Aorta (tissue), 5 donors: Measurements from ENCODE around the gene EXOC3L4. TPM values are rescaled to one million over a fixed set of nuclear protein-coding genes. Genes with fewer than 3 reads are reported as not detected.
A peak's percentile ranks its signal among the peaks of the same experiment; 100 is the strongest.
"Not testable (repeated sequence)": the region's sequence is repeated elsewhere in the genome, so short reads cannot be mapped to it uniquely, and the experiment has no call there.

Experiments used
- ATAC-seq: fragments of 200-7000 bp; cut with Tn5 transposase; one replicate; pipeline ENCODE4 v1.9.1; 2022; ENCODE audit warnings: moderate library complexity; ENCODE audit not compliant: low FRiP score
- DNase-seq, 2 donors: peaks; one replicate each; pipeline ENCODE4 v3.0.0-alpha.2; 2020
- H3K27ac ChIP-seq, 2 donors: one replicate each; pipeline ENCODE4 v1.5.1; 2013; ENCODE audit warnings: low read length in 2 of 2, mild to moderate bottlenecking in 2 of 2, moderate library complexity in 2 of 2, control low read depth in 1 of 2, inconsistent platforms in 1 of 2, low read depth in 1 of 2
- H3K27me3 ChIP-seq, 2 donors: one replicate each; pipeline ENCODE4 v1.6.1; 2013; ENCODE audit warnings: control low read depth in 1 of 2, low read length in 1 of 2, mild to moderate bottlenecking in 1 of 2, moderate library complexity in 1 of 2; ENCODE audit not compliant: insufficient read depth in 2 of 2, control insufficient read depth in 1 of 2
- H3K36me3 ChIP-seq, 2 donors: one replicate each; pipeline ENCODE4 v1.6.1; 2013; ENCODE audit warnings: control low read depth in 1 of 2, low read length in 1 of 2, mild to moderate bottlenecking in 1 of 2; ENCODE audit not compliant: insufficient read depth in 2 of 2, control insufficient read depth in 1 of 2
- H3K4me1 ChIP-seq, 2 donors: one replicate each; pipeline ENCODE4 v1.6.1; 2013; ENCODE audit warnings: low read length in 2 of 2, control low read depth in 1 of 2, mild to moderate bottlenecking in 1 of 2, moderate library complexity in 1 of 2; ENCODE audit not compliant: insufficient read depth in 2 of 2, control insufficient read depth in 1 of 2
- H3K4me3 ChIP-seq, 2 donors: one replicate each; pipeline ENCODE4 v1.5.1; 2013; ENCODE audit warnings: low read length in 2 of 2, control low read depth in 1 of 2, mild to moderate bottlenecking in 1 of 2
- H3K9me3 ChIP-seq: one replicate; pipeline ENCODE4 v1.6.1; 2013; ENCODE audit warnings: mild to moderate bottlenecking, low read length; ENCODE audit not compliant: control insufficient read depth
- WGBS, 2 donors: extraction: QIAGEN DNeasy Blood & Tissue Kit; methylation state at CpG; one replicate each; pipeline ENCODE4 v1.1.7; 2013; 5-methylcytosine and 5-hydroxymethylcytosine counted together
- intact Hi-C, 2 donors: fragments of 100-400 bp; cut with DNase I; formaldehyde crosslinking; loops; one replicate each; pipeline versions ENCODE4 v1.14.2 to v1.15.0; 2022
- polyA plus RNA-seq, 2 donors: library from polyadenylated mRNA; stranded (reverse); fragments of 200-250 nt; gene quantifications; one replicate each; pipeline ENCODE4 v1.2.3, GENCODE V29; 2013
- total RNA-seq, 2 donors: library from RNA; stranded (reverse); fragmentation: NEBNext Ultra II Directional; extraction: Animal tissue kit (Norgen Biotek cat#: 25700); gene quantifications; one replicate each; pipeline ENCODE4 v1.2.1, GENCODE V29; 2021
- donor health status: healthy with polysubstance abuse.
- donor health status: Bipolar disorder and iron deficiency.
- donor health status: DM: no; HTN: no; CAD: no.
- donor health status: DM: no; HTN: no; CAD: no.
- donor health status: DM: yes; HTN: yes; CAD: no.

EXOC3L4 gene
- total and polyA plus RNA-seq, 4 donors = 0.68 to 7.4 (median 4.8) TPM; not detected in 1

DNA sequence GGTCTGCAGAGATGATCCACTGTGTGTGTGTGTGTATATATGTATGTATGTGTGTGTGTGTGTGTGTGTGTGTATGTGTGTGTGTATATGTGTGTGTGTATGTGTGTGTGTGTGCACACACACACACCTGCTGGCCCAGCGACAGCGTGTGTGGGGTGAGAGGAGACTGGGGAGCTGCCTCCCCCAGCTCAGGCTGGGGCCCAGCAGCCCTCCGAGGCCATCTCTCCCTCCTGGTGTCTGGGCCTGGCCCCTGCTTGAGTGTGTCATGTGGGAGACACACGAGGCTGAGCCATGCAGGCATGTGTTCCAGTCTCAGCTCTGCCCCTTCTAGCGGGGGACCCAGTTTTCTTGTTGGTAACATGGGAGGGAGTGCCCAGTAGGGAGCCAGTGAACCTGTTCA, 18.8 kb downstream of the EXOC3L4 start:
- DNase-seq = no peak
- no peak overlapping the region for H3K27ac ChIP-seq
- H3K9me3 ChIP-seq = no peaks in the 10 kb centered on the region
- no peaks in the 10 kb centered on the region for H3K27me3 ChIP-seq
- intact Hi-C loops = no loop called here
- H3K36me3 ChIP-seq = no peaks in the 10 kb centered on the region
- H3K4me3 ChIP-seq = no peak overlapping the region
- WGBS, 2 donors = 86 to 92% methylated on average over 5 of the region's 5 CpGs
- H3K4me1 ChIP-seq = no peaks in the 10 kb centered on the region
- ATAC-seq = no peak

DNA sequence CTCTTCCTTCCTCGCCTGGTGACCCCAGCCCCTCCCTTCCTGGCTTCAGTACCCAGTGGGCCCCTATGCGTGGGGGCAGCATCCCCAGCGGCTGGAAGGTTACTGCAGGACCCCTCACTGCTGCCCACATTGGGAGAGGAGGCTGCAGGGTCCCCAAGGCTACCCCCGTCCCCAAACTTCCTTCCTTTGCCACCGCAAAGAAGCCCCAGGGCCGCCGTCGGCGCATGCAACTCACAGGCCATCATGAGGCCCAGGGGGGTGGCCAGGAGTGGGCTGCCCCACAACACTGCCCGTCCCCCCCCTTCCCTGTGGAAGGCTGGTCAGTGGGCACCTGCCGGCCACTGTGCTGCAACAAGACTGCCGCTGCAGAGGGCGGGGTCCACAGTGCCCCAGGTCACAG, 19.2 kb downstream of the EXOC3L4 start:
- H3K36me3 ChIP-seq = no peaks in the 10 kb centered on the region
- intact Hi-C loops = no loop called here
- no peaks in the 10 kb centered on the region for H3K27me3 ChIP-seq
- no peak overlapping the region for H3K4me3 ChIP-seq
- no peak overlapping the region for H3K27ac ChIP-seq
- 95 to 96% methylated on average over 13 of the region's 13 CpGs for WGBS, 2 donors
- ATAC-seq (no peak), DNase-seq (no peak)
- H3K9me3 ChIP-seq = no peaks in the 10 kb centered on the region
- H3K4me1 ChIP-seq = no peaks in the 10 kb centered on the region

DNA sequence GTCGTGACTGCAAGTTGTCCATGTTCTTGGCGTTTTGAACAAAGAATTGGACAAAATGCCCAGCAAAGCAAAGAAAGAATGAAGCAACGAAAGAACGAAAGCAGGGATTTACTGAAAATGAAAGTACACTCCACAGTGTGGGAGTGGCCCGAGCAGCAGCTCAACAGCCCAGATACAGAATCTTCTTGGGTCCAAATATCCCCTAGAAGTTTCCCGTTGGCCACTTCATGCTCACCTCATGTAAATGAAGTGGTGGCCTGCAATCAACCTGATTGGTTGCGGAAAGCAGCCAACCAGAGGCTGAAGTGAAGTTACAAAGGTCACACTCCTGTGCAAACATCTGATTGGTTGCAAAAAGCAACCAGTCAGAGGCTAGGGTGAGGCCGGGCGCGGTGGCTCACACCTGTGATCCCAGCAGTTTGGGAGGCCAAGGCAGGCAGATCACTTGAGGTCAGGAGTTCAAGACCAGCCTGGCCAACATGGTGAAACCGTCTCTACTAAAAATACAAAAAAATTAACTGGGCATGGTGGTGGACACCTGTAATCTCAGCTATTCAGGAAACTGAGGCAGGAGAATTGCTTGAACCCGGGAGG, 20.7 kb downstream of the EXOC3L4 start:
- H3K4me1 ChIP-seq, intact Hi-C loops, H3K9me3 ChIP-seq, H3K27ac ChIP-seq, ATAC-seq, H3K36me3 ChIP-seq, H3K4me3 ChIP-seq, DNase-seq, H3K27me3 ChIP-seq: not testable (repeated sequence)
- WGBS, 2 donors = 54% methylated on average over 12 of the region's 12 CpGs

DNA sequence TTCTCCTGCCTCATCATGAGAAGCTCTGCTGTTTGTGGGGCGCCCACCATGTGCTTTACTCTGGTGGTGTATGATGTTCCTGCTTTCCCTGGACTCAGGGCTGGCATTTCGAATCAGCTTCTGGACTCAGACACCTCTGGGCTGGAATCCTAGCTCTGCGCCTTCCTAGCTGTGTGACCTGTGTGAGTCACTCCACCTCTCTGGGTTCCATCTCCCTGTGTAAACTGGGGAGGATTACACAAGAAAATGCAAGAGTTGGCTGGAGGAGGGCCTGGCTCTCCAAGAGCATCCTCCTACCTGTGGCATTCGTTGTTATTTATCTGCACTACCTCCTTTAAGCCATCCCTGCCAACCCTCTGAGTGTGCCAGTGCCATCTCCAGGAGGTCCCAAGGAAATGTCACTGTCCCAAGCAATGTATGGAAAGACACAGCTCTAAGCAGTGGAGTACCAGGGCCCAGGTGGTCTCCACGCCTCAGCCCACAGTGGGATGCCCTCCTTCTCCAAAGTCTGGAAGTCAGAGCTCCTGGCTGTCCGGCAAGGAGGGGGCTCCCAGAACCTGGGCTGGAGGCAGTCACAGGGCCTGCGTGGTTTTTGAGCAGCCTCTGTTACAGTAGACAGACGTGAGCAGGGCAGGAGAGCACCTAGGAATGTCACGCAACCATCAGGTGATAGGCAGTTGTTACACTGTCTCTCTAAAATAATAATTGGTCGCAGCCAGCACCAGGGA, 21.5 kb downstream of the EXOC3L4 start:
- no peak overlapping the region for H3K27ac ChIP-seq
- no peak overlapping the region for H3K4me3 ChIP-seq
- no peaks in the 10 kb centered on the region for H3K36me3 ChIP-seq
- intact Hi-C loops = no loop called here
- WGBS, 2 donors = 95 to 97% methylated on average over 10 of the region's 10 CpGs
- no peaks in the 10 kb centered on the region for H3K4me1 ChIP-seq
- no peak for ATAC-seq
- no peak for DNase-seq
- H3K27me3 ChIP-seq = no peaks in the 10 kb centered on the region
- H3K9me3 ChIP-seq = no peaks in the 10 kb centered on the region

DNA sequence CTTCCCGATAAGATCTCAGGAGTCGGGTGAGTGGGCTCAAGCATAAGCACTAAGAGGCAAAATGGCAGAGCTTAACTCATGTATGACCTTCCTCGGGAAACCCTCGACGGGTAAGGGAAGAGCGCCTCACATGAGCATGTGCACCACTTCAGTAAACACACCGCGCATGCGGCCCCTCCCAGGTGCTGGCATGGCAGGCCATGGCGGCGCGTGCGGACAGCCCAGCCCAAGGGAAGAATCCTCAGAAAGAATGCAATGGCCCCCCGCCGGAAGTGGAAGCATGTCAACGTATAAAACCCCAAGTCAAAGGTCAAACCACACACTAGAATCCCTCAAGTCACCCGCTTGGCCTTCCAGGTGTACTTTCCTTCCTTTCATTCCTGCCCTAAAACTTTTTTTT, 22.1 kb downstream of the EXOC3L4 start:
- Histone ChIP-seq H3K27me3 (no peaks in the 10 kb centered on the region), H3K4me1 (no peaks in the 10 kb centered on the region), H3K36me3 (no peaks in the 10 kb centered on the region), H3K27ac (no peak overlapping the region), H3K4me3 (no peak overlapping the region), H3K9me3 (no peaks in the 10 kb centered on the region)
- intact Hi-C loops = no loop called here
- no peak for DNase-seq
- WGBS, 2 donors = 94 to 95% methylated on average over 17 of the region's 17 CpGs
- ATAC-seq = no peak

DNA sequence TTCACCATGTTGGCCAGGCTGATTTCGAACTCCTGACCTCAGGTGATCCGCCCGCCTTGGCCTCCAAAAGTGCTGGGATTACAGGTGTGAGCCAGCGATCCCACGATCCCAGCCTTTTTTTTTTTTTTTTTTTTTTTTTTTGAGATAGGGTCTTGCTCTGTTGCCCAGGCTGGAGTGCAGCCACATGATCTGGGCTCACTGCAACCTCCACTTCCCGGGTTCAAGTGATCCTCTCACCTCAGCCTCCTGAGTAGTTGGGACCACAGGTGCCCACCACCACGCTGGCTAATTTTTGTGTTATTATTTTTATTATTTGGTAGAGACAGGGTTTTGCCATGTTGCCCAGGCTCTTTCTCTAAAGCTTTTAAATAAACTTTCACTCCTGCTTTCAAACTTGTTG, 23.0 kb downstream of the EXOC3L4 start:
- ATAC-seq, H3K36me3 ChIP-seq, H3K9me3 ChIP-seq, H3K4me3 ChIP-seq, H3K4me1 ChIP-seq, H3K27me3 ChIP-seq, intact Hi-C loops, DNase-seq, H3K27ac ChIP-seq: not testable (repeated sequence)
- WGBS, 2 donors = 96 to 97% methylated on average over 6 to 7 of the region's 7 CpGs

DNA sequence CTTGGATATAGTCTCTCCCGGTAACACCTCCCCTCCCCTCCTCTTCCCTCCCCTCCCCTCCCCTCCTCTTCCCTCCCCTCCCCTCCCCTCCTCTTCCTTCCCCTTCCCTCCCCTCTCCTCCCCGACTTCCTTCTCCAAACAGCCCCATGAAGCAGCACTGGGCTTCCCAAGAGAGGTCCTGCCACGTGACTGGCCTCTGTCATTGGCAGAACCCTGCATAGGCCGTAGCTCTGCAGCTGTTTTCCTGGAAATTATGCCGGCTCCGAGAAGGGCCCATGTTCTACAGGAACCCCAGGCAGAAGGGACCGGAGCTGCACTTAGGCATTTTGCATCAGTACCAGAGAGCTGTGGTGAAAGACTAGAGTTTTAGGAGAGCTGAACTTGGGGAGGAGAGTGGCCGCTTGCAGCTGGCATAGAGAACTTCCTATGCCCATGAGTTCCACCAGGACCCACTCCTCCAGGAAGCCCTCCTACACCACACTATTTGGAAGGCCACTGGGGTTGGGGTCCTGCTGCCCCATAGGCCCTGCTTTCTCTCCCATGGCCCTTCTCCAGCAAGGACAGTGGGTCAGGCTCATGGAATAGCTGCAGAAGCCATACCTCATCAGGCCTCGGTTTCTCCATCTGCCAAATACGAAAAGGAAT, 23.6 kb downstream of the EXOC3L4 start:
- Histone ChIP-seq H3K27me3 (no peaks in the 10 kb centered on the region), H3K36me3 (no peaks in the 10 kb centered on the region), H3K9me3 (no peaks in the 10 kb centered on the region), H3K4me3 (no peak overlapping the region), H3K4me1 (no peaks in the 10 kb centered on the region), H3K27ac (no peak overlapping the region)
- intact Hi-C loops = no loop called here
- peak; percentile 45 for ATAC-seq
- peak in 1 of 2 donors; percentile 92 for DNase-seq
- 36 to 37% methylated on average over 9 to 10 of the region's 10 CpGs for WGBS, 2 donors

DNA sequence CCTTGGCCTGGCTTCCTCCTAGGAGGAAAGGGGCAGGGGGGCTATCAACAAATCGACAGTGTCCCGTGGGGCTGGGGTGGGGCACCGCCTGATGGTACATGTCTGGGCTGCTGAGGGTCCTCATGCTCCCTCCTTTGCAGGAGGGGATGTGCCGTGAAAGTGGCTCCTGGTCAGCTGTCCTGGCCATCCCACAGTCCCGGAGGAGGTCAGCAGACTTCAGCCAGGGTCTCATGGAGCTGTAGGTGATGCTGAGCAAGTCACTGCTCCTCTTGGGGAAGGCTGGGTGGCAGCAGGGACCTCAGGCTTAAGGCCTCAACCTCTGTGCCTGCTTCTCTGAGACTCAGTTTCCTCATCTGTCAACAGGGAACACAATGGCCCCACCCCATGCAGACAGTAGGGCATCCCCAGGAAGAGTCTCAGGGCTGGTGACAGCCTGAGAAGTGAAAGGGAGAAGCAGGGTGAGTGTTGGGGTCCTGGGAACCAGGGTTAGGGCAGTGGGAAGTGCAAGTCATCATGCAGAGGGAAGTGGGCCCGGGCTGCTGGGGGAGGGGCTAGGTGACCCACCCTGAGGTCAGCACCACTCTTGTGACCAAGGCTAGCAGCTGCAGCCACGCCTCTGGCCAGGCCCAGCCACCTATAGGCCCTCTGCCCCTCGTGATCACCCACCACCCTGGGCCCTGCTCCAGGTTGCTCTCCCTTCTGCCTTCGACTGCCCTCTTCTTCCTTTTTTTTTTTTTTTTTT, 24.3 kb downstream of the EXOC3L4 start:
- no peak overlapping the region for H3K27ac ChIP-seq
- ATAC-seq = peak; percentile 19
- no peaks in the 10 kb centered on the region for H3K36me3 ChIP-seq
- DNase-seq = peak in 1 of 2 donors; percentile 95
- H3K4me3 ChIP-seq = no peak overlapping the region
- intact Hi-C loops = no loop called here
- H3K27me3 ChIP-seq = no peaks in the 10 kb centered on the region
- WGBS, 2 donors = 87 to 88% methylated on average over 9 of the region's 9 CpGs
- H3K4me1 ChIP-seq = no peaks in the 10 kb centered on the region
- no peaks in the 10 kb centered on the region for H3K9me3 ChIP-seq
